Activated T-cell treated with anti-CD3 and anti-CD28 coated beads, Interleukin-2, amount 50 U/mL, for 24 hours (primary cell): Measurements from ENCODE around the gene DCTN3.

Source experiments
- DNase-seq: peaks from one replicate; pipeline ENCODE4 v3.0.0-alpha.2; 2020
- H3K27ac Mint-ChIP-seq: 2 replicates; pipeline ENCODE4 v1.8.0; 2020; ENCODE audit warnings: mild to moderate bottlenecking, mixed read lengths
- H3K27me3 Mint-ChIP-seq: 2 replicates; pipeline ENCODE4 v1.8.0; 2020; ENCODE audit warnings: mixed read lengths
- H3K36me3 Mint-ChIP-seq: 2 replicates; pipeline ENCODE4 v1.8.0; 2020; ENCODE audit warnings: low read depth, mixed read lengths
- H3K4me1 Mint-ChIP-seq: 2 replicates; pipeline ENCODE4 v1.8.0; 2020; ENCODE audit warnings: low read depth, mixed read lengths
- H3K4me3 Mint-ChIP-seq: 2 replicates; pipeline ENCODE4 v1.8.0; 2020; ENCODE audit warnings: mild to moderate bottlenecking, moderate library complexity, mixed read lengths
- H3K9me3 Mint-ChIP-seq: 2 replicates; pipeline ENCODE4 v1.8.0; 2020; ENCODE audit warnings: mixed read lengths

The DCTN3 gene

DNA sequence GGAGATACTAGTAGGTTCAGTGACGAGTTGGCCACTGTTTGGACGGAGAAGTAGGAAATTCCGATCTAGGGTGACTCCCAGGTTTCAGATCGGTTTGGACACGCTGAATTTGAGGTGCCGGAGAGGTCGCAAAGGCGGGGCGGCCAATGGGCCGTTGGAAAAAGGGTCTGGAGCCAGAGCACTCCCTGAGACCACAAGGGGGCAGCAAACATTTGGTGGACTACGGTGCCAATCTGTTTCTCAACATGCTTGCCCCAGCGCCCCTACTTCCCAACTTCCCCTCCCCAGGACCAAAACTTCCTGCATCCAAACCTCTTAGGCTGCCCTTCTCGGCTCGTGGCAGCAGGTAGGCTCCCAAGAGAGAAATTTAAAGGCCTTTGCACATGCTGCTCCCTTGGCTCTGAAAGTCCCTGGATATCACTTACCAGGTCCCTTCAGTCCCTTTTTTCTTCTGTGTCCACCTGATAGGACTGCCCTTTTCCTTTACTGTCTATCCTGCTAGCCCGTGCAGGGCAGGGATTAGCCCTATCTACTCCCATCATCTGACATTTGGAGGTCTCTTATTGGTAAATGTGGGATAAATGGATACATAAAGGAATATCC lies 7.4 kb downstream of the DCTN3 start:
- H3K4me3 Mint-ChIP-seq, result peak overlapping the region; percentile 90

DNA sequence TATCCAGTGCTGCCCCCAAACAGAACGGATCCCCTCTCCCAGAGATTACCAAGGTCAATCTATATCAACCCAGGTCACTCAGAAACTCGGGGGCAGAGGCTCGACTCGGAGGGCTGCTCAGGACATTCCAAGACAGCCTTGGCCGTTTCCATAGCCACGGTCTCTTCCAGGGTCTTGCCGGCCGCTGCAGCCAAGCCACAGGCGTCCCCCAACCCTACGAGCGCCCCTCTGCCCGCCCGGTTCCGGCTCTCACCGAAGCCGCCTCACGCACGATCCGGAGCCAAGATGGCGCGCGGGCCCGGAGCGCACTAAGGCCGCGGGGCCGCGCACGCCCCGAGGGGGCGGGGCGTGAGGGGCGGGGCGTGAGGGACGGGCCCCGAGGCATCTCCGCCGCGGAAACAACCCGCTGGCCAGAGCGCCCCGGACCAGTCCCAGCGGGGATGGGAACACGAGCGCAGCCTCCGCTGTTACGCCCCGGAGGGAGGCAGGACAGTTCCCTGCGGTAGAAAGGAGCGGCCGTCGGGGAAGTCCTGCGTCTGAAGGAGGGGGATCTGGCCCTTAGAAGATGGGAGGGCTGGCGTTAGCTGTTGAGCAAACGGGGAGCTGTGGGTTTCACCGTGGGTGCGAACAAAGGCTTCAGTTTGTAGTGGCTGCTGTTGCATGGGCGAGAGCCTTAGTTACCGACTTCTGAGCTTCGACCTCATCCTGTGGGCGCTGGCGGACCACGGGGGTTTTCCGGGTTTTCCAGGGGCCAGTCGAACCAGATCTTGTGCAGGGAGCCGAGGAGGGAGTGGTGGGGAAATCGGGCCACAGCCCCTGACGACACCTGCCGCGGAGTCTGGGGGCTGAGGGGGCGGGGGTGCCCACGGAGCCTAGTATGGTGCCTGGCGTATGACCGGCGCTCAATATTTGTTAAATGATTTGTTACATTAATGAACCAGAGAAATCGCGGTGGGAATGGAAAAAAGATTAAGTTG lies 8.2 kb downstream of the DCTN3 start, which contains the start of gene RPP25L:
RPP25L (minus strand) TSS at position 287 of the 977 bp plus-strand sequence. CDS start 801 bp downstream, outside the sequence.
- no peaks in the 10 kb centered on the region for H3K27me3 Mint-ChIP-seq
- H3K27ac Mint-ChIP-seq, result peak within 1 kb of the TSS; percentile 95
- H3K4me3 Mint-ChIP-seq, result peak within 1 kb of the TSS; percentile 90
- H3K9me3 Mint-ChIP-seq, result no peaks in the 10 kb centered on the region
- peak; percentile 92 for DNase-seq
- peaks cover 23% of the 10 kb centered on the region for H3K4me1 Mint-ChIP-seq
- peaks cover 51% of the 10 kb centered on the region for H3K36me3 Mint-ChIP-seq

More for the DNA sequence above, 7.4 kb downstream of the DCTN3 start:
- peaks cover 57% of the 10 kb centered on the region for H3K36me3 Mint-ChIP-seq
- H3K4me1 Mint-ChIP-seq, result peaks cover 23% of the 10 kb centered on the region
- DNase-seq, result peak; percentile 77
- H3K27ac Mint-ChIP-seq, result peak overlapping the region; percentile 95
- no peaks in the 10 kb centered on the region for H3K9me3 Mint-ChIP-seq
- no peaks in the 10 kb centered on the region for H3K27me3 Mint-ChIP-seq

DNA sequence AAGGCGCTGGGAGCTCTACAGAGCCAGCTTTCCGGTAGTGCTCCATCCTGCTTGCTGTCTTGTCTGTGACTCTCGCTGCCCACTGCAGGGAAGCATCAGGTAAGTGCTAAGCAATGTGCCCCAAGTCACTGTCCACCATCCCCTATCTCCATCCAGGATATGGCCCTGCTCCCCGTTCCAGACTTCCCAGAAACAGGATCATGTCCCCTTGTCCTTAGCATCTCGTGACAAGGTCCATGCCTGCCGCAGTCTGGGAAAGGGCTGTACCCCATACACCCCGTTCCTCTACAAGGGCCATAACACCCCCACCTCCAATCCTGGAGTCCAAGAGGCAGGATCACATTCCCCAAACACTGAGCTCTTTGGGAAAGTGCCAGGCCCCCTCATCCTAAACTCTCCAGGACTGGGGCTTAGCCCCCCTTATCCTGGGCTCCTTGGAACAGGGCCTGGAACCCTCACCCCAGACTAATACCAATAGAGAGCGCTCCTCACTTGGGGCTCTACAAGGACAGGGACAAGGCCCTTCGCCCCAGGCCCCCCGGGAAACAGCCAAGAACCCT lies 9.0 kb downstream of the DCTN3 start:
- peaks cover 23% of the 10 kb centered on the region for H3K4me1 Mint-ChIP-seq
- peak overlapping the region; percentile 95 for H3K27ac Mint-ChIP-seq
- H3K4me3 Mint-ChIP-seq, result peak overlapping the region; percentile 90
- no peaks in the 10 kb centered on the region for H3K9me3 Mint-ChIP-seq
- H3K36me3 Mint-ChIP-seq, result peaks cover 43% of the 10 kb centered on the region
- H3K27me3 Mint-ChIP-seq, result no peaks in the 10 kb centered on the region
- DNase-seq, result peak; percentile 51

DNA sequence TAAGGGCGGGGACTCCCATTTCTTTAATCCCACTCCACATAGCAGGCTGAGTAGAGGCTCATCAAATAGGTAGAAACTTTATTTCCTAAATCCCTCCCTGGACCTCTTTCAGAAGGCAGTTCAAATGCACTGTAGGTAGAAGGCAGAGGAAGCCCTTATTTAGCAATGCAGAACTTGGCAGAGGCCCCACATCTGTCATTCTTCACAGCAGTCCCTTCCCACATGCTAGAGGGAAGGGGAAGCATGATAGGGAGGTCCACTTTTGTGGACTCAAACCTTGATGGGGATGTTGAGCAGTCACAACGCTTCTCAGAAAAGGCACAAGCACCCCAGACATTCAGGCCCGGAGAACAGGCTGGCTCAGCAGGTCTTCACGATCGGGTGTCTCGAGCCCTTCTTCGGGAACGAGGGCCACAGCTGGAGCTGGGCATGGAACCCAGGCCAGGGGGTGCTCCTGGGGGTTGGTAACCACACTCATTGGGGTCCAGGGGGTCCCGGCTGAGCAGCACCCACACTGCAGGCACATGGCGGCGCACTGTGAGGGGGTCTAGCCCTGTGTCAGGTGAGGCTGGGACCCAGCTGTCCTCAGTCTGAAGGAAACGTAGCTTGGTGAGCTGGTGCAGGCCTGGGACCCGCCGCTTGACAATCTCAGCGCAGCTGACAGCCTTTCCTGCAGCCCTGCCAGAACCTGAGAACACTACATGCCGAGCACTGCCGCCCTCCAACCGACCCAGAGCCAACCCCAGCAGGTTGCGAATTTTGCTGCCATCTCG lies 9.7 kb downstream of the DCTN3 start:
- Mint-ChIP-seq H3K36me3 (peaks cover 36% of the 10 kb centered on the region), H3K4me3 (peak overlapping the region; percentile 90), H3K27ac (peak overlapping the region; percentile 95), H3K27me3 (no peaks in the 10 kb centered on the region), H3K4me1 (peaks cover 23% of the 10 kb centered on the region), H3K9me3 (no peaks in the 10 kb centered on the region)
- no peak for DNase-seq

DNA sequence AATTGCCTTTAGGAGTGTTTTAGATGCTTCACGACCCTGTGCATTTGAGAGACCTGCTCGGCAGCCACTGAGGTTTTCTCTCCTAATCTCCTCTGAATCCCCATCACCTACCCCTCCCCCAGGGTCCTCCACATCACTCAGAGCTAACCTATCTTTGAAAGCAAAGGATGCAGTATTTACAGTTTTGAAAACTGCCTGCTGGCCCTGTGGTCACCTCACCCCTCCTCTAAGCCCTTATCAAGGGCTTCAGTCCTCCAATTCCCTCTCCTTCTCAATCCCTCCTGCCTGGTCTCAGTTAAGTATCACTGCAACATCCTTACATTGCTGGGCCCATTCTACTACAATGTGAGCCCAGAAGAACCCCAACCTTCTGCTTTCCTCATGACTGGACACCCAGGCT lies 13.0 kb downstream of the DCTN3 start:
- Mint-ChIP-seq H3K4me1 (peaks cover 15% of the 10 kb centered on the region), H3K4me3 (no peak overlapping the region), H3K27me3 (peaks cover 3% of the 10 kb centered on the region), H3K36me3 (peaks cover 19% of the 10 kb centered on the region), H3K9me3 (no peaks in the 10 kb centered on the region), H3K27ac (no peak overlapping the region)
- DNase-seq, result no peak

DNA sequence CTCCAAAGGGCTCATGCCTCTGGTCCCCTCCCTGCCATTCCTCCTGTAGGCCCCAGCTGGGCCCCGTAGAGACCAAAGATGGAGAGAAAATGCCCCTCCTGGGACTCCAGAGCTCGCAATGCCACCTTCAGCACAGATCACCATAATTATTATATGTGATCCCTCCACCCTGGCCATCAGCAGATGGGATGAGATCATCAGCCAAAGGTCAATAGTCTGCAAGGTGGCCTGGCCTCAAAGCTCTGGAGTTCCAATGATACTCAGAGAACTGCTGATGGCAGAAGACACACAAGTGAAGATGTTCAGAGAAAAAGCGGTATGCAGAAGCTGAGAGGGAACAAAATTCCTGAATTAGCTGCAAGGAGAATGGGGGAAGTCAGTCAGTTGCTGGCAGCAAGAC lies 13.4 kb downstream of the DCTN3 start:
- Mint-ChIP-seq H3K36me3 (peaks cover 19% of the 10 kb centered on the region), H3K4me3 (no peak overlapping the region), H3K9me3 (no peaks in the 10 kb centered on the region), H3K27me3 (peaks cover 3% of the 10 kb centered on the region), H3K4me1 (peaks cover 11% of the 10 kb centered on the region), H3K27ac (no peak overlapping the region)
- no peak for DNase-seq

DNA sequence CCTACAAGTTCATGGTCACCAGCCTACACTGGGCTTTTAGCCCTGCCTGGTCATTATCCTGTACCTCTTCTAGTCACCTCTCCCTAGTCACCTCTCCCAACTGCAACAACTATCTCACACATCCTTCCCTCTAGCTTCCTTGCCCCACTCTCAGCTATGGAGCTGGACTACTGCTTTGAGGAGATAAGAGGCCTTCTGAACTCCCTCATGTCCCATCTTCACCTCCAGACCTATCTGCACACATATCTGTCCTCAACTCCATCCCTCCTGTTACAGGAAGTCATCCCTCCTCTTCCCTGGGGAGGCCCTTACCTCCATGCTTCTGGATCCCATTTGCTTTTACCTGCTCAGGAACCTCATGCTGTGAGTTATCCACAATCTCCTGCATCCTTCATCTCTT lies 14.1 kb downstream of the DCTN3 start:
- Mint-ChIP-seq H3K27ac (no peak overlapping the region), H3K9me3 (no peaks in the 10 kb centered on the region), H3K4me3 (no peak overlapping the region), H3K27me3 (peaks cover 3% of the 10 kb centered on the region), H3K4me1 (peaks cover 10% of the 10 kb centered on the region), H3K36me3 (peaks cover 12% of the 10 kb centered on the region)
- DNase-seq, result no peak

DNA sequence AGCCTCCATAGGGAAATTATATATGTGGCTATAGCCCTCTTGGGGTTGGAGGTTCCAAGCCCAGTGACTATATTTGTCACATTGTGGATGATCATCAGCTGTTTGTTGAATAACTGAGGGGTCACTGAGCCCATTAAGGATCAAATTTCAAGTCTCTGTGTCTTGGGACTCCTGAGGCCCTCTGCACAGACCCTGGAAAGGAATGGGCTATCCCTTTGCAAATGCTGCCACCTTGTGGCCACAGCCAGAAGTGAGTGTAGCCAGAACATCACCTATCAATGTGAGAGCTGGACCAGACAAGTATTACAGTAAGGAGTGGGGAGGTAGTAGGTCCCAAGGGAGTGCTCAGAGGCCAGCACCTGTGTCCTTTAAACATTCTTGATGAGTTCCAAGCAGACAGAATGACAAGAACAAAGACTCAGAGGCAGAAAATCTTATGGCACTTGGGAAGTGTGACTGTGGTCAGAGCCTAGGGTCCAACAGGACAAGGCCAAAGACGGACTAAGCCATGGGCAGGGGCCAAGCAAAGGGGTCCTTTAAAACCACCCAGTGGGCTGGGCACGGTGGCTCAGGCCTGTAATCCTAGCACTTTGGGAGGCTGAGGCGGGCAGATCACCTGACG lies 16.6 kb downstream of the DCTN3 start:
- no peaks in the 10 kb centered on the region for H3K9me3 Mint-ChIP-seq

DNA sequence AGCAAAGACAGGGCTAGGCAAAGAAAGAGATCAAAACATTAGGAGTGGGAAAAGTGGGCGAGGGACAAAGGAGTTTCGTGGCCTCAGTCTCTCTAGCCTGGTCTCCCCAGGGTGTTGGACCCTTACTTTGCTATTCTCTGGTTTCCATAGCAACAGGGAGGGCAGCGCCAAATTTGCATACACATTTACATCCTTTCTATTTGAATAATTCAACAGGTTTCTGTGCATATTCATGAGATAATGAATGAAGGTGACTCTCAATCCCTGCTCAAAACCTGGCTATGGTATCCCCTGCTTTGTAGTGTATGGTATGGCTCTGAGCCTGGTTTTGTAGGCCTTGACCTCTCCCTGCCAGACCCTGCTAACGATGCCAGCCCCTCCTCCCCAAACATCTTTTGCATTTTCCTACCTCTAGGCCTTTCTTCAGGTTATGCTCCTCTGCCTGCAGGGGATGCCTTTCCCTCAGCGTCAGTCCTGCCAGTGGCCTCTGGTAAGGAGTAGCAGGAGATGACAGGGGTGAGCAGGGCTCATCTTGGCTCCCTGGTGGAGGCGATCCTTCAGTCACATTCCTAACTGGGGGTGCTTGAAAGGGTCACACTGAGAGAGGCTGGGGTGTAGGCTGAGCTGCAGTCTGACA lies 18.2 kb downstream of the DCTN3 start:
- H3K4me1 Mint-ChIP-seq, result no peaks in the 10 kb centered on the region
- DNase-seq, result no peak
- no peak overlapping the region for H3K27ac Mint-ChIP-seq
- no peaks in the 10 kb centered on the region for H3K36me3 Mint-ChIP-seq
- H3K9me3 Mint-ChIP-seq, result no peaks in the 10 kb centered on the region
- peaks cover 3% of the 10 kb centered on the region for H3K27me3 Mint-ChIP-seq
- no peak overlapping the region for H3K4me3 Mint-ChIP-seq

More for the DNA sequence above, 16.6 kb downstream of the DCTN3 start:
- Mint-ChIP-seq H3K27ac (no peak overlapping the region), H3K36me3 (no peaks in the 10 kb centered on the region), H3K27me3 (peaks cover 3% of the 10 kb centered on the region), H3K4me3 (no peak overlapping the region), H3K4me1 (no peaks in the 10 kb centered on the region)
- peak; percentile 87 for DNase-seq

DNA sequence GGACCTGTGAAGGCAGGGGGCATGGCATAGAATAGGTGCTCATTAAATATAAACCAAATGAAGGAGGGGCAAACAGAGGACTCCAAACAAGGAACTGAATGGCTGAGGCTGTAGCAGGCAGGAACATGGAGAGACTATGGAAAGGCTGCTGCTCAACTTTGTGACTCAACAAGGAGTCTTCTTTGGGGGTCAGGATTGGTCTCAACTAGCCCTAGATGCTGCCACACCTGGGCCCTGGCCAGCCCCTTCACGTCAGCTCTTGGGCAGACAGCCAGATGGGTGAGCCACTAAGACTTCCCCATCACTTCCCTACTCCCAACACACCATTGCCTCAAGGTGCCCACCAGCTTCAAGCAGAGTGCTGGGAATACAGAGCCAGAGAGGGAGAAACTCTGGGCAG lies 19.4 kb downstream of the DCTN3 start:
- Mint-ChIP-seq H3K4me3 (no peak overlapping the region), H3K27me3 (peaks cover 10% of the 10 kb centered on the region), H3K36me3 (no peaks in the 10 kb centered on the region), H3K27ac (no peak overlapping the region), H3K4me1 (no peaks in the 10 kb centered on the region), H3K9me3 (no peaks in the 10 kb centered on the region)
- DNase-seq, result no peak

DNA sequence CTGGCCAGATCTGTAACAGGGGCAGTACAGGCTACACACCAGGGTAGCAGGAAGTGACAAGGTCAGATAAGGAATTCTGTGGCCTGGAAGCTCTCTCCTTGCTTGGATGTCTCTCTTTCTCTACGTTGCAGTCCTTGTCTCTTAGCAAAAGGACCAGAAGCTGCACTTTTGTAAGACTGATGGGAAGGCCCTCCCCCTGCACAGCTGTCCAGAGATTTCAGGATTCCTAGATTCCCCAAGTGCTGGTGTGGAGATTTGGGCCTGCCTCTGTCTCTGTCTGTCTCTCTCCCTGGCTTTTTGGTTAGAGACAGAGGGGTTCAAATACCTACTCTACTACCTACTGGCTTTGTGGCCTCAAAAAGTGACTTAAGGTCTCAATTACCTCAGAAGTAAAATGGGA lies 20.7 kb downstream of the DCTN3 start:
- Mint-ChIP-seq H3K27me3 (peaks cover 14% of the 10 kb centered on the region), H3K4me3 (no peak overlapping the region), H3K9me3 (no peaks in the 10 kb centered on the region), H3K4me1 (no peaks in the 10 kb centered on the region), H3K27ac (no peak overlapping the region), H3K36me3 (no peaks in the 10 kb centered on the region)
- DNase-seq, result no peak

DNA sequence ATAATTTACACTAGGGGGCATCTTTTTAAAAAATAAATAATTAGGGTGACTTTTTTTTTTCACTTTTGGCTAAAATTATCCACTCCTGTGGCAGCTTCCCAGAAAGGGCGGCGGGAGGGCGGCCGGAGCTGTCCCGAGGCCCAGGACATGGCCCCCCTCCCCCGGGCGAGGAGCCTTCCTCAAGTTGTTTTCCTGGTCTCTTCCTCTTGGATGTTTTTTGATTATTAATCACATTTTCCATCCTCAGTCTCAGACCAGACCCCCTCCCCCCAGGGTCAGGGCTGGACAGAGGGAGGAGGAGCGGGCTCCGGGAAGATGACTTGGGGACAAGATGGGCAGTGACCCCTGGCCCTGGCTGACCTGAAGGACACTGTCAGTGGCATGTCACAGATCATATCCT lies 26.1 kb downstream of the DCTN3 start:
- no peak for DNase-seq
- peaks cover 22% of the 10 kb centered on the region for H3K4me1 Mint-ChIP-seq
- no peaks in the 10 kb centered on the region for H3K9me3 Mint-ChIP-seq
- H3K27ac Mint-ChIP-seq, result no peak overlapping the region
- H3K27me3 Mint-ChIP-seq, result peaks cover 58% of the 10 kb centered on the region
- H3K4me3 Mint-ChIP-seq, result no peak overlapping the region
- no peaks in the 10 kb centered on the region for H3K36me3 Mint-ChIP-seq

DNA sequence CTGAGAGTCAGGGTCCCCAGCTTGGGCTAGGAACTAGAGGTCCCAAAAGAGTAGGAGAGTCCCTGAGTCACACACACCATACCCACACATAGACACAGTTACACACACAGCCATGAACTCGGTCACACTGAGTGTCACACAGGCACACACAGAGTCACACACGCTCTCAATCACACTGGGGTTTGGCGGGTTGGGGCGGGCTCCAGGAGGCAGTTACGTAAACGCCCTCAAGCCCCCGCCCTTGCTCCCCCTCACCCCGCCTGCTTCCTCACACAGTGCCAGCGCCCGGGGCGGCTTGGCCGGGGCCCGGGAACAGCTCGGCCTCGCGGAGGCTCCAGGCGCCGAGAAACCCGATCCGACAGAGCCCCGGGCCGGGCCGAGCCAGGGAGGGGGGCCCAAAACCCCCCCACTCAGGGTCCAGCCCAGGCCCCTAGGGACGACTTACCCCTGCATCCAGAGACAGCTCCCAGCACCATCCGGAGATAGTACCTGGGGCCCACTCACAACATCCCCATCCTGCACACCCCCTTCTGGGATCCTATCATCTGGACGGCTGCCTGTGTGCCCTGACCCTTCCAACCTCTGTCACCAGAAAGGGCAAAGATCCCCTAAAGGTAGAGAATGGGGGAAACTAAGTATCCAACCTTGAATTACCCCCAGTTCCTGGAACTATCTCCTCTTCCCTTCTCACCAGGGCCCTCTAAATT lies 27.2 kb downstream of the DCTN3 start:
- Mint-ChIP-seq H3K4me3 (no peak overlapping the region), H3K27me3 (peaks cover 68% of the 10 kb centered on the region), H3K9me3 (no peaks in the 10 kb centered on the region), H3K27ac (no peak overlapping the region), H3K36me3 (no peaks in the 10 kb centered on the region), H3K4me1 (peaks cover 26% of the 10 kb centered on the region)
- no peak for DNase-seq
